Panc1 (cell line): Measurements from ENCODE around the gene ABCG2. TPM values are rescaled to one million over a fixed set of nuclear protein-coding genes. Genes with fewer than 3 reads are reported as not detected.

ENCODE experiments used
- ATAC-seq: fragments of 200-7000 bp; cut with Tn5 transposase; 2 replicates; pipeline ENCODE4 v1.9.1; 2020; ENCODE audit warnings: mild to moderate bottlenecking, moderate library complexity
- BruUV-seq: library from RNA; stranded (reverse); fragments of 400-500 nt; replicated peaks from 2 replicates; lab custom pipeline; 2021; lab: Mats Ljungman, UMichigan
- CTCF ChIA-PET: fragments of 300-600 bp; sonication (Branson Sonifier 250); formaldehyde crosslinking; loops from one replicate; lab custom pipeline; 2022; ENCODE audit warnings: antibody characterized with exemption; lab: Charles Lee
- POLR2A ChIA-PET: fragments of 300-600 bp; sonication (Branson Sonifier 250); formaldehyde crosslinking; loops from one replicate; lab custom pipeline; 2022; ENCODE audit warnings: antibody characterized with exemption; lab: Charles Lee
- DNase-seq: peaks from one replicate; pipeline ENCODE4 v3.0.0-alpha.2; 2010; ENCODE audit warnings: low read depth, low spot score
- H3K27ac ChIP-seq: 2 replicates; pipeline ENCODE4 v1.5.1; 2011; ENCODE audit warnings: mild to moderate bottlenecking, low read length, inconsistent platforms
- H3K27me3 ChIP-seq: fragments of 200-500 bp; sonication (Bioruptor generic); 2 replicates; pipeline ENCODE4 v1.6.0; 2014; ENCODE audit warnings: low read length, inconsistent platforms; ENCODE audit not compliant: control insufficient read depth, insufficient read depth
- H3K36me3 ChIP-seq: fragments of 200-500 bp; sonication (Bioruptor generic); 2 replicates; pipeline ENCODE4 v1.5.1; 2014; ENCODE audit warnings: inconsistent platforms, mild to moderate bottlenecking, low read length, moderate library complexity; ENCODE audit not compliant: control insufficient read depth, insufficient read depth
- H3K4me1 ChIP-seq: 2 replicates; pipeline ENCODE4 v1.5.1; 2011; ENCODE audit warnings: inconsistent platforms, mild to moderate bottlenecking, low read length, moderate library complexity; ENCODE audit not compliant: control insufficient read depth, insufficient read depth
- H3K4me3 ChIP-seq, 2 experiments: 2 replicates each; pipeline ENCODE4 v1.5.1; 2011 to 2012; ENCODE audit warnings: low read depth in 2 of 2, low read length in 2 of 2, mild to moderate bottlenecking in 2 of 2, inconsistent platforms in 1 of 2, moderate library complexity in 1 of 2
- H3K9me3 ChIP-seq: fragments of 200-500 bp; sonication (Bioruptor generic); 2 replicates; pipeline ENCODE4 v1.5.1; 2014; ENCODE audit warnings: low read depth, mild to moderate bottlenecking, inconsistent platforms, low read length, moderate library complexity; ENCODE audit not compliant: control insufficient read depth, insufficient read depth
- CTCF ChIP-seq: fragments of 450-650 bp; IDR thresholded peaks from 2 replicates; pipeline ENCODE4 v1.5.1; 2017; ENCODE audit warnings: mild to moderate bottlenecking
- POLR2AphosphoS5 ChIP-seq: IDR thresholded peaks from 2 replicates; pipeline ENCODE4 v1.6.1; 2012; ENCODE audit warnings: mild to moderate bottlenecking, low read depth, low read length, moderate library complexity
- REST ChIP-seq, 2 experiments: IDR thresholded peaks; 2 replicates each; pipeline ENCODE4 v1.6.1; 2011 to 2012; ENCODE audit warnings: low read depth in 2 of 2, control low read depth in 1 of 2, low read length in 1 of 2, mild to moderate bottlenecking in 1 of 2, moderate library complexity in 1 of 2; ENCODE audit not compliant: insufficient read depth in 1 of 2
- SIN3A ChIP-seq: IDR thresholded peaks from 2 replicates; pipeline ENCODE4 v1.6.1; 2012; ENCODE audit warnings: low read depth, mild to moderate bottlenecking, low read length, moderate library complexity, borderline replicate concordance; ENCODE audit not compliant: insufficient read depth
- TCF7L2 ChIP-seq: IDR thresholded peaks from 2 replicates; pipeline ENCODE4 v1.6.1; 2011; ENCODE audit warnings: mild to moderate bottlenecking, low read depth, low read length, inconsistent platforms
- in situ Hi-C: cut with HindIII; loops from 2 replicates; pipeline ENCODE4 v1.10.0; 2016; ENCODE audit warnings: low sequenced_read_pairs, low pct_unique_long_range_greater_than_20kb
- intact Hi-C: fragments of 100-400 bp; cut with micrococcal nuclease; formaldehyde crosslinking; loops from one replicate; pipeline ENCODE4 v1.10.0; 2022; ENCODE audit not compliant: unreplicated experiment
- total RNA-seq: library from RNA; stranded (reverse); gene quantifications from one replicate; pipeline ENCODE4 v1.2.1, GENCODE V29; 2021; ENCODE audit not compliant: unreplicated experiment

The ABCG2 gene
- total RNA-seq, 1 experiment from 2014 or later = 63.3 TPM

- no peak for TF ChIP-seq POLR2AphosphoS5
- POLR2A ChIA-PET = no interaction called here
- DNase-seq = no peak
- no TSS peak for BruUV-seq
- no peaks in the 10 kb centered on the region for H3K9me3 ChIP-seq
- intact Hi-C loops = no loop called here
- in situ Hi-C loops = no loop called here
- no peak overlapping the region for H3K27ac ChIP-seq
- no peaks in the 10 kb centered on the region for H3K36me3 ChIP-seq
- H3K4me1 ChIP-seq = no peaks in the 10 kb centered on the region; the same call in 1 of the 2 replicates
- no peak for ATAC-seq
- H3K27me3 ChIP-seq = no peaks in the 10 kb centered on the region
- CTCF ChIA-PET = no interaction called here
- no peak overlapping the region for H3K4me3 ChIP-seq
These were observed 30.9 kb upstream of the ABCG2 start for GRCh38 chr4:88189418-88189738.

- H3K27me3 ChIP-seq = no peaks in the 10 kb centered on the region
- TF ChIP-seq TCF7L2 (no peak), REST (IDR thresholded peaks at IDR 0.05; ENCODE audit: insufficient read depth in 1 of 2, low read depth in 2 of 2, low read length in 1 of 2) (no peak), CTCF (no peak), SIN3A (no peak), POLR2AphosphoS5 (no peak)
- POLR2A ChIA-PET = no interaction called here
- CTCF ChIA-PET = no interaction called here
- BruUV-seq = no TSS peak
- no peaks in the 10 kb centered on the region; the same call in 1 of the 2 replicates for H3K4me1 ChIP-seq
- DNase-seq (no peak), ATAC-seq (no peak)
- no peak overlapping the region for H3K4me3 ChIP-seq
- in situ Hi-C loops (no loop called here), intact Hi-C loops (no loop called here)
- H3K27ac ChIP-seq = no peak overlapping the region
- H3K9me3 ChIP-seq = no peaks in the 10 kb centered on the region
- H3K36me3 ChIP-seq = no peaks in the 10 kb centered on the region
These were observed 30.4 kb upstream of the ABCG2 start for GRCh38 chr4:88188738-88189417.

- in situ Hi-C loops (no loop called here), intact Hi-C loops (no loop called here)
- DNase-seq = no peak
- CTCF ChIA-PET = no interaction called here
- no peak for ATAC-seq
- Histone ChIP-seq H3K36me3 (no peaks in the 10 kb centered on the region), H3K4me3 (no peak overlapping the region), H3K27me3 (no peaks in the 10 kb centered on the region), H3K27ac (no peak overlapping the region), H3K9me3 (no peaks in the 10 kb centered on the region), H3K4me1 (no peaks in the 10 kb centered on the region; the same call in 1 of the 2 replicates)
- TF ChIP-seq REST (IDR thresholded peaks at IDR 0.05; ENCODE audit: insufficient read depth in 1 of 2, low read depth in 2 of 2, low read length in 1 of 2) (no peak), CTCF (no peak), SIN3A (no peak), POLR2AphosphoS5 (no peak), TCF7L2 (no peak)
- no TSS peak for BruUV-seq
- POLR2A ChIA-PET = no interaction called here
These were observed 29.3 kb upstream of the ABCG2 start for GRCh38 chr4:88187766-88188165.
